Measurements from ENCODE around the gene EPB41L1.

DNA sequence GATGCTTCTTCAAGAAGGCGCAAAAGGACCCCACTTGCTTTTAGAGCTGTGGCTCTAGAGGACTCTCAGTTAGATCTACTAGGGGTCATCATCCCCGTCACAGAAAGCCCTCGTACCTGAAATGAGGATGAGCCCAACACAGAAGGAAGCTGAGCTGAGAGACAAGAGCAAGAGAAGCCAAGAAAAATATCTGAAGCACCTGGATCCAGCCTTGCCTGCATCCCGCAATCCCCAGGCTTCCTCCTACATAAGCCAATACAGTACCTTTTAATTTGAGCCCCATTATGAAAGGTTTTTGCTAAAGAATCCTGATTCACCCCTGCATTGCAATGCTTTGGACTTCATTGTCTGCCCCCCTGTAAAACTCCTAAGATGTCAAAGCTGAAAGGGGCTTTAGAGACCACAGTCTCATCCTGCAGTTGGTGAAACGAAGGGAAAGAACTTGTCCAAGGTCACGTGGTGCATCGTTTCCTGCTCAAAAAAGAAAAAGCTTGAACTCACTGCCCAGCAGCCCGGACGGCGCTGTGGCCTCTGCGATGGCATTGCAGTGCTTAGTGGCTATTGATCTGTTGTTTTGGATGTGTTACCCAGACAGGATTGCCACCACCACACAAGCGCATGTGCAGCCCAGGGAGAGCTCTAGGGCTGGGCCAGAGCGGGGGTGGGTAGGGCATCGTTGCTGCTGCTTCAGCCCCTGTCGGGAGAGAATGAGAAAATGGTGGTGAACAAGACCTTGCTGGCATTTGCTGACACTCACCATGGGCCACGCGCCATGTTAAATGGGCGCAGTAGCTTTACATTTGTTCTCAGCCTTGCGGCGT lies 110.1 kb downstream of the EPB41L1 start:
- TF ChIP-seq, protein P1, sequence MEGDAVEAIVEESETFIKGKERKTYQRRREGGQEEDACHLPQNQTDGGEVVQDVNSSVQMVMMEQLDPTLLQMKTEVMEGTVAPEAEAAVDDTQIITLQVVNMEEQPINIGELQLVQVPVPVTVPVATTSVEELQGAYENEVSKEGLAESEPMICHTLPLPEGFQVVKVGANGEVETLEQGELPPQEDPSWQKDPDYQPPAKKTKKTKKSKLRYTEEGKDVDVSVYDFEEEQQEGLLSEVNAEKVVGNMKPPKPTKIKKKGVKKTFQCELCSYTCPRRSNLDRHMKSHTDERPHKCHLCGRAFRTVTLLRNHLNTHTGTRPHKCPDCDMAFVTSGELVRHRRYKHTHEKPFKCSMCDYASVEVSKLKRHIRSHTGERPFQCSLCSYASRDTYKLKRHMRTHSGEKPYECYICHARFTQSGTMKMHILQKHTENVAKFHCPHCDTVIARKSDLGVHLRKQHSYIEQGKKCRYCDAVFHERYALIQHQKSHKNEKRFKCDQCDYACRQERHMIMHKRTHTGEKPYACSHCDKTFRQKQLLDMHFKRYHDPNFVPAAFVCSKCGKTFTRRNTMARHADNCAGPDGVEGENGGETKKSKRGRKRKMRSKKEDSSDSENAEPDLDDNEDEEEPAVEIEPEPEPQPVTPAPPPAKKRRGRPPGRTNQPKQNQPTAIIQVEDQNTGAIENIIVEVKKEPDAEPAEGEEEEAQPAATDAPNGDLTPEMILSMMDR (IDR thresholded peaks at IDR 0.05; ENCODE audit: poor library complexity, severe bottlenecking), result no peak
- TF ChIP-seq RAD21 (conservative IDR thresholded peaks at IDR 0.05) (no peak), EZH2 (IDR thresholded peaks at IDR 0.05; ENCODE audit: borderline replicate concordance, insufficient read depth, low read length, poor library complexity, severe bottlenecking) (no peak), POLR2AphosphoS5 (IDR thresholded peaks at IDR 0.05) (no peak)
